Kidney epithelial cell (primary cell): ENCODE measurements around the gene TRPC5OS. TPM values are rescaled to one million over a fixed set of nuclear protein-coding genes. Genes with fewer than 3 reads are reported as not detected.

Experiments used
- DNase-seq: peaks from one replicate; pipeline ENCODE4 v3.0.0-alpha.2; 2010; ENCODE audit warnings: low read depth
- H3K27me3 ChIP-seq: 2 replicates; pipeline ENCODE4 v1.6.0; 2011; ENCODE audit warnings: low read length; ENCODE audit not compliant: control insufficient read depth, insufficient read depth
- H3K36me3 ChIP-seq: 2 replicates; pipeline ENCODE4 v1.5.1; 2011; ENCODE audit warnings: low read length; ENCODE audit not compliant: control insufficient read depth, insufficient read depth
- H3K4me3 ChIP-seq: 2 replicates; pipeline ENCODE4 v1.5.1; 2011; ENCODE audit warnings: low read depth, mild to moderate bottlenecking, control low read depth, low read length
- CTCF ChIP-seq: IDR thresholded peaks from 2 replicates; pipeline ENCODE4 v1.5.1; 2011; ENCODE audit warnings: mild to moderate bottlenecking, moderate library complexity, low read length, control low read depth, inconsistent platforms; ENCODE audit not compliant: insufficient read depth, poor library complexity, severe bottlenecking
- total RNA-seq: library from RNA; depleted of rRNA; stranded (reverse); fragments of >200 nt; gene quantifications from 2 replicates; pipeline ENCODE4 v1.2.3, GENCODE V29; 2015

The TRPC5OS gene
- total RNA-seq = not detected in 2 replicates

GRCh38 chrX:111875881-111876280, at the start of gene TRPC5OS:
Gene TRPC5OS (plus strand): TSS chrX:111876181. CDS start chrX:111901850, 25,669 bp downstream.
- Histone ChIP-seq H3K27me3 (peaks cover 2% of the 10 kb centered on the region), H3K4me3 (no peak within 1 kb of the TSS), H3K36me3 (no peaks in the 10 kb centered on the region)
- DNase-seq = no peak
- TF ChIP-seq CTCF = no peak

- Histone ChIP-seq H3K27me3 (no peaks in the 10 kb centered on the region), H3K4me3 (no peak overlapping the region), H3K36me3 (no peaks in the 10 kb centered on the region)
- TF ChIP-seq CTCF = no peak
- DNase-seq = no peak
Observed at GRCh38 chrX:111829345-111829744, 46.6 kb upstream of the TRPC5OS start.

GRCh38 chrX:111830571-111830970, 45.4 kb upstream of the TRPC5OS start:
- Histone ChIP-seq H3K36me3 (no peaks in the 10 kb centered on the region), H3K27me3 (no peaks in the 10 kb centered on the region), H3K4me3 (no peak overlapping the region)
- TF ChIP-seq CTCF = no peak
- no peak for DNase-seq

GRCh38 chrX:111831343-111831742, 44.6 kb upstream of the TRPC5OS start:
- H3K36me3 ChIP-seq = no peaks in the 10 kb centered on the region

GRCh38 chrX:111837197-111837596, 38.8 kb upstream of the TRPC5OS start:
- TF ChIP-seq CTCF = no peak
- no peaks in the 10 kb centered on the region for H3K27me3 ChIP-seq
- no peak overlapping the region for H3K4me3 ChIP-seq
- H3K36me3 ChIP-seq = no peaks in the 10 kb centered on the region
- DNase-seq = no peak

More at GRCh38 chrX:111831343-111831742, 44.6 kb upstream of the TRPC5OS start:
- no peak for TF ChIP-seq CTCF
- Histone ChIP-seq H3K27me3 (no peaks in the 10 kb centered on the region), H3K4me3 (no peak overlapping the region)
- no peak for DNase-seq

- Histone ChIP-seq H3K4me3 (no peak overlapping the region), H3K27me3 (no peaks in the 10 kb centered on the region), H3K36me3 (no peaks in the 10 kb centered on the region)
- no peak for DNase-seq
- no peak for TF ChIP-seq CTCF
Observed at GRCh38 chrX:111847491-111848133, 28.4 kb upstream of the TRPC5OS start.
